LoVo (cell line): ENCODE results near the gene NTN1.
"Not testable (repeated sequence)": the region's sequence is repeated elsewhere in the genome, so short reads cannot be mapped to it uniquely, and the experiment has no call there.

ENCODE experiments used
- DNase-seq: peaks from one replicate; pipeline ENCODE4 v3.0.0-alpha.2; 2016; ENCODE audit warnings: low spot score

The NTN1 gene

DNA sequence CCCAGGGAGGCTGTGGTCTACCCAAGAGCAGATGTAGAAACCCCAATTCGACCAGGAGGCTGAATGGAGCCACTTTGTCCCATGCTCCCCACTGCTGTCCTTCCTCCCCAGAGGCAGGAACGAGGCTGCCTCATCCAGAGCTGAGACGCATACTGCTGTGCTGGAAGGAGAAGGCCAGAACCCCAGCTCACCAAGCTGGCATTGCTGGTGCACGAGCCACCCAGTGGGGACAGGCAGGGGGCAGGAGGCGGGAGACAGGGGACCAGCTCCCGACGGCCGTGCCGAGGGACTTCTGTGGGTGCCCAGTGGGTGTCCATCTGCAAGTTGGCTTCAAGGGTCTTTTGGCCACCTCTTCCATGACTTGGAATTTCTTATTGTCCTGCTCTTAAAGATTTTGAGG is 66.6 kb downstream of the NTN1 start:
- DNase-seq: no peak

DNA sequence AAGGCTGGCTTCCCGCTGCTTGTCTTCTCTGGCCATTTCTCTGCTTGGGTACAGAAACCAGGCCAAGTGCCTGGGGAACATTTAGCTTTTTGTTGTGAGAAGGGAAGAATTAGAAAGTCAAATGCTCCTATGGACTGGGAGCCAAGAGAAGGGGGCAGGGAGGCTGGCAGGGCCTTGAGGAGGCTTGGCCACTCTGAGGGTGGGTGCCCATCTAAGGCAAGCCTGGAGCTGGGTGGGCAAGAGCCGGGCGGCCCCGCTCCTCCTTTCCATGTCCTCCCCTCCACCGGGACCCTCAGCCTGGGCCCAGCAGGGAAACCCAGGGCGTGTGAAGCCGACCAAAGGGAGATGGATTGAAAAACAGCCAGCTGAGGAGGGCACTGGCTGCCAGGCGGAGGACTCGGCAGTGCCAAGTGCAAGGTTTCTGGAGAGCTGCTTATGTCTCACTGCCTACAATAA is 69.4 kb downstream of the NTN1 start:
- DNase-seq: no peak

DNA sequence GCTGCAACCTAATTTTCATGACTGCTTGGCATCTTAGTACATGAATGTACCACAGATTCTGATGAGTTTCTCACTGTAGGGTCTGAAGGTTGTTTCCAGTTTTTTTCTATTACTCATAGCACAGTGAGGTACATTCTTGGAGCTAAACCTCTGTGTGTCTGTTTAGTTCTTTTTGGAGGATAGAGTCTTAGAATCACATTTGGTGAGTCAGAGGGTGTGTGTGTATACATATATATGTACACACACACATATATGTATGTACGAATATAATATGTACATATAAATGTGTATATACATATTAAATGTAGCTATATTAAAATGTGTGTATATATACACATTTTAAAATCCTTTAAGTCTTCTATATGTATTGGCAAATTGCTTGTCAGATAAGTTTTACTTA is 72.9 kb downstream of the NTN1 start:
- DNase-seq: no peak

DNA sequence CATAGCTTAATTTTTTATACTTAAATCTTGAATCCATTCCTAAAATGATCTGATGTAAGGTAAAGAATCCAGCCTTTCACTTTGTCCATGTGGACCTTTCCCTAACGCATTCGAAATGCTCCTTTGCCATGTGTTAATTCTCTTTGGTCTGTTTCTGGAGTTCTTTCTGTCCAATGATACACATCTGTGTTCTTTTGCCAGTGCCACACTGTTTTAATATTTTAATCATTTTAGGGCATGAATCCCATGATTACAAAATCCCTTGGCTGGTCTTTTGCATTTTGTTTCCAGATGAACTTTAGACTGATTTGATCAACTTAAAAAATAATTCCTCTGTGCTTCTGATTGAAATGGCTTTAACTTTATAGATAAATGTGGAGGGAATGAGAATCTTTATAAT is 74.1 kb downstream of the NTN1 start:
- DNase-seq: no peak

DNA sequence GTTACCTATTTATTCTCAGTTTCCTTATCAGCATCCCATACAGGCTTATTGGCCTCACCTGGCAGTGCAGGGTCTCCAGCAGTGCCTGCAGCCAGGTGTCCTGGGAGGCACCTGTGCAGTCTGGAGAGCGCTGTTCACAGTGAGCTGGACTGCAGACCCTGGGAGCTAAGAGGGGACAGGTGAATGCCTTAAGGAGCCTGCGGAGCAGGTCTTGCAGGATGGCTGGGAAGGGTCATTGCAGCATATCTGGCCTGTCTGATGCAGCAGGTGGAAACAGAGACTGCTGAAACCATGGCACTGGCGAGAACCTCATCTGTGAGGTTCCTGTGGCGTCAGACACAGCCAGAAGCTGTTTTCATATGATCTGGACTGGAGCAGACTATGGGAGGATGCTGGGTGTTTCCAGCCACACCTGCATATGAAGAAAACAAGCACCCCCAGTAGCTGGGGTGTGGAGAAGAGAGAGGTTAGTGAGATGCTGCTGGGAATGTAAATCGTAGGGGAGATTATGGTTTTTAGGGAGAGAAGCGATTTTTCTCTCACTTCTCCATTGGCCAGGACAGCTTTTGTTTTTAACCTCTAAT is 77.0 kb downstream of the NTN1 start:
- DNase-seq: no peak

DNA sequence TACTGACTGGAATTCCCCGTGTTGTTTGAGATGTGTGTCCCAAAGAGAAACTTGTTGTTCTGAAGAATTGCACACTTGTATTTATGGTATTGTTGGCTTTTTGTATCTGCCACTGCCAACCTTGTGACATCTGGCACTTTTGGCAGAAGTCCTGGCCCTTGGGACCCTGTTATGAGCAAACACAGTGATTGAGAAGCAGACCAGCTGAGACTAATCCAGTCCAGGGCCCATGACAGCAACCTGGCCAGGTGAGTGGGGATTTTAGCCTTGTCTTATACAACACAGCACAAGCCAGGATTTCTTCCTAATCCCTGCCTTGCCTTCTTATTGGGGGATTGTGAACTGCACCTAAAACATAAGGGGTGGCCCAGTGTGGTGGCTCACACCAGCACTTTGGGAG is 80.0 kb downstream of the NTN1 start:
- no peak for DNase-seq

DNA sequence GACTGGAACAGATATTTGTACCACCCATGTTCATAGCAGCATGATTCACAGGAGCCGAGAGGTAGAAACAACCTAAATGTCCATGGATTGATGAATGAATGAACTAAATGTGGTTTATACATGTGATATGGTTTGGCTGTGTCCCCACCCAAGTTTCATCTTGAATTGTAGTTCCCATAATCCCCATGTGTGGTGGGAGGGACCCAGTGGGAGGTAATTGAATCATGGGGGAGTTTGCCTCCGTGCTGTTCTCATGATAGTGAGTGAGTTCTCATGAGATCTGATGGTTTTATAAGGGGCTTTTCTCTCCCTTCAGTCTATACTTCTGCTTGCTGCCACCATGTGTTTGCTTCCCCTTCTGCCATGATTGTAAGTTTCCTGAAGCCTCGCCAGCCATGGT is 81.9 kb downstream of the NTN1 start:
- not testable (repeated sequence) for DNase-seq

DNA sequence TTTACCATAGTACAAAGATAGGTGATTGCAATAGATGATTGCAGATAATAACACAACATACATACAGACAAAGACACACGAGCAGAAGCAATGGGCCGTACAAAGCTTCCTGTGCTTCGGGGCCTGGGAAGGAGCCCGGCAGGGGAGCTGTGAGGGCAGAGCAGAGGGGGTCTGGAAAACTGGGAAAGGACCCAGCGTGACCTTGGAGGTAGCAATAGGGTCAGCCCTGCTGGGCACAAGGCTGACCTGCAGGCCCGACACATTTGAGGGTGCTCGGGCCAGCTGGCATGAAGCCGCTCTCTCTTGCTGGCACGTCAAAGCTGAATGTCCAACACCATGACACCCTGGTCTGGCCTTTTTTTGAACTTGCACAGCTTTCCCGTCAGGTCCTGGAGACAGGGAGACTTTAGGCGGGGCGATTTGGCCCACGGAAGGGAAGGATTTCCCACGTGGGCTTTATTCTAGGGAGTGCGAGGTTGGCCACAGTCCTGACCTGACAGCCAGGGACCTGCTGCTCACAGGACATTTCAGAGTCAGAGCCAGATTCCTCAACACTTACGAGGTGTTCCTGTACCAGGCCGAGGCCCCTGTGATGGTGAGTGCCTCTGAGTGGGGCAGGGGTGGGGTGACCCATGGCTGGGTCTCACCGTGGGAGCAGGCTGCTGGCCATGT is 83.2 kb downstream of the NTN1 start:
- no peak for DNase-seq

DNA sequence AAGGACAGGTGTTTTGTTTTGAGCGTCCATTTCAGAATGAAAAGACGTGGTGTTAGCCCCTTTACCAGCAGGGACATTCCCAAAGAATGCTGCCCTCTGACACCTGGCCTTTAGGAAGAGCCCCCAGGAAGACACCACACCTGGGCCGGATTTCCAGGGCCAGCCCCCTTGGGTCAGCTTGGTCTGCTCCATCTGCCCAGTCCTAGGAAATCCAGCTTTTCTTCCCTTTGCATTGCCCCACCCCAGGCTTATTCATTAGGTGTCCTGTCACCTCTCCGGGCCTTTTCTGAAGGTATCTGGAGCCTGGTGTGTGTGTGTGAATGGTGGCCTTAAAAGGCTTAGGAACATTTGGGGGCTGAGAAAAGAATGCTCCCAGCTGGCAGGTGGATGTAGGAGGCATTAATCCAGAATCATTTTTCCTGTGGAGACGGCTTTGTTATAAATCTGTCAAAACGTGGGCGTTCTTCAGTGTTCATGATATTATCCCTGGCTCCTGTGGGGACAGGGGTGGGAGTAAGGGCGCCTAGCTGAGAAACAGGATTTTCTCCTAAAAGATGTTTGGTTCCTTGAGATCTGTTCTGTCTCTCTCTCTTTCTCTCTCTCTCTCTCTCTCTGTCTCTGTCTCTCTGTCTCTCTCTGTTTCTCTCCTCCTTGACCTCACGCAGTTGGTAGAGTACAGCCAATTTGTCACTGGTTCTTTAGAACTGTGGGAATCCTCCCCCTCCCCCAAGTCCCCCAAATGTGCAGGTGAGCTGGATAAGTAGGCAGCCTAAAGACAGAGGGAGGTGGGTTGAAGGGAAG is 84.0 kb downstream of the NTN1 start:
- no peak for DNase-seq

DNA sequence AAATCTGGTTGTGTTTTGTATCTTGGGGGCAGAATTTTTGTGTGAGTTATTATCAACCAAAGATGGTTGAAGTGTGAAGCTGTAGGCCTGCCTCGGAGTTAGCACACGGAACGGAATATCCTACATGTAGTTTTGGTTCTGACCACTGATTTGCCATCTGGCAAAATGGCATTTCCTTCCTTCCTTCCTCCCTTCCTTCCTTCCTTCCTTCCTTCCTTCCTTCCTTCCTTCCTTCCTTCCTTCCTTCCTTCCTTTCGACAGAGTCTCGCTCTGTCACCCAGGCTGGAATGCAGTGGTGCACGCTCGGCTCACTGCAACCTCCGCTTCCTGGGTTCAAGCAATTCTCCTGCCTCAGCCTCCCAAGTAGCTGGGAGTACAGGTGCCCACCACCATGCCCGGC is 85.0 kb downstream of the NTN1 start:
- not testable (repeated sequence) for DNase-seq

DNA sequence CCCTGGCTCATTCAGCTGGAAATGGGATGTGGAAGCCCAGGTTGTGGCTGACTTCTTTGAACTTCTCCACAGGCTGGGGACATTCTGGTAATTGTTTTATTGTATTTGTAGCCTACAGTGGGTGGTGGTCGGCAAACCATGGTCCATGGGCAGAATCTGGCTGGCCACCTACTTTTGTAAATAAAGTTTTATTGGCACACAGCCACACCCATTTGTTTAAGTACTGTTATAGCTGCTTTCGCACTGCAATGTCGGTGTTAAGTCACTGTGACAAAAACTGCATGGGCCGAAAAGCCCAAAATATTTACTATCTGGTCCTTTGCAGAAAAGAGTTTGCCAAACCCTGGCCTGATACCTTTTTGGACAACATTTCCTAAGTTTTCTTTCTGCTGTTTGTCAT is 86.2 kb downstream of the NTN1 start:
- DNase-seq: no peak

DNA sequence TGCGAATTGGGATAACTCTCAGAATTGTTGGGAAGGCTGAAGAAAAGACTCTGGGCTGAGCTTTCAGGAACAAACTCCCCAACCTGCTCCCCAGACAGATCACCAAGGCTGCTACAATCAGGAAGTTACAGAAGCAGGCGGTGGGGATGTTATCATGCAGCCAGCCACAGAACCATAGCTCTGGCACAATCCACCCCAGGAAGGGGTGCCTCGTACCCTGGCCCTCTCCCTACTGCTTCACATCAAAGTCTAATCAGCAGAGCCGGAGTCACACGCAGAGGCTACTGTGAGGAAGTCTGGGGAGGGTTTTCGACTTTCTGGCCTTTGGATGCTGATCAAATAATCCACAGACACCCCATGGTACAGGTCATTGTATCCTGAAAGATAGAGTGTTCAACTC is 86.8 kb downstream of the NTN1 start:
- no peak for DNase-seq

DNA sequence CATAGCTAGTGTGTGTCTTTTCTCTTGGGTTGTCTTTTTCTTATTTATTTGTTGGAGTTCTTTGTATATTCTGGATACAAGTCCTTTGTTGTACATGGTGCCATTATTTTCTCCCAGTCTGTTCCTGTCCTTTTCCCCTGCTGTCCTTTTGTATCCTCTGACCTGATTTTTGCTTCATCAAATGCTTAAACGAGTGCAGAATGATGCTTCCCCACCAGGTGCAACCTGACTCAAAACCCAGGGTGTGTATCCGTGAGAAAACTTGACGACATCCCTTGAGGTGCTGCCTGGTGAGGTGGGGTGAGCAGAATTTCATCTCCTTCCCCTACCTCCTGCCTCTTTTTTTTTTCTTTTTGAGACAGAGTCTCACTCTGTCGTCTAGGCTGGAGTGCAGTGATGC is 88.6 kb downstream of the NTN1 start:
- DNase-seq: no peak

DNA sequence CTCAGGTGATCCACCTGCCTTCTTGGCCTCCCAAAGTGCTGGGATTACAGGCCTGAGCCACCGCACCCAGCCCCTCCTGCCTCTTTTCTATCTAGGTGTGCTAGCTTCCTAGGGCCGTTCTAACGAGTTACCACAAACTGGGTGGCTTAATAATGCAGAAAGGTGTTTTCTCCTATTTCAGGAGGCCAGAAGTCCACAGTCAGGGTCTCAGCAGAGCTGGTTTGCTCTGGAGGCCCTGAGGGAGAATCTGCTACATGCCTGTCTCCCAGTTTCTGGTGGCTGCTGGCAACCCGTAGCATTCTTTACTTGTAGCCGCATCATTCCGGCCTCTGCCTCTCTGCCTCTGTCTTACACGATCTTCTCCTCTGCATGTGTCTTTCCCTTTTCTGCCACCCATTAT is 89.2 kb downstream of the NTN1 start:
- DNase-seq: no peak

DNA sequence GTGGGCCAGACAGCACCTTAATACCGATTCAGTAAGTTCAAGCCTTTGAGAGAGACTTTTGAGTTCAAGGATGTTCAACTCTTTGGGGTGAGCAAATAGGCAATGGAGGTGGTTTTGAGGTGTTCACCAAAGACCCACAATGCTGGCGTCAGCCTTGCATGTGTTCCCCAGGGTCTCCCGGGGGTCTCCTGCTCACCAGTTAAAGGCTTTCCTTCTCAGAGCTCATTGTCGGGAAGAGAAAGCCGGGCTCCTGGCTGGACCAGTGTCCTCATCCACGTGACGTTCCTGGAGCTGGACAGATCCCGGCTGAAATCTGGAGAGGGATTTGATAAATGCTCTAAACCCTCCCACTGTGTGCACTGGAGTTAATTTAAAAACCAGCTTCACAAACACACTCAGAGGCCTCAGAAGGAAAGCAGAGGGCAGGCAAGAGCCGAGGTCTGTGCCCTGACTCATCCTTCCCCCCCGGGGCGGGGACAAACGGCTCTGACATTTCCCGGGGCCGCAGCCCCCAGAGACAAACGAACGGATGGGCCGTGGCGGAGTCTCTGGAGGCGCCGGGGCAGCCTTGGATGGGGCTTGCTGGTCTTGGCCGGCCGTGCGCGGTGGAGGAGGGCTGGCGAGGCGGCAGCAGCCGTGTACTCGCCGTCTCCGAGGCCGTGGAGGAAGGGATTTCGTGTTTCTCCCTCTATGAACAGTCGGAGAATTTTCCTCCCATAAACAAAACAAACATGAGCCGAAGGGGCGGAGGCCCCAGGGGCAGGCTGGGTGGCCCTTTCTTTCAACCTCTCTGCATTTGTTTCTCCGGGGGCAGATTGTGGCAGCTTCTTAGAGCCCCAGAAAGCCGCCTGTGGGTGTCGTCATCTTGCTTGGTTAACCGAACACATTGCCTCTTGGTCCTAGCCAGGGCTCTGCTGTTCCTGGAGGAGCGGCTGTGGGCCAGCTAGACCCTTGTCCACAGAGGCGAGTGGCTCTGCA is 94.2 kb downstream of the NTN1 start:
- no peak for DNase-seq

DNA sequence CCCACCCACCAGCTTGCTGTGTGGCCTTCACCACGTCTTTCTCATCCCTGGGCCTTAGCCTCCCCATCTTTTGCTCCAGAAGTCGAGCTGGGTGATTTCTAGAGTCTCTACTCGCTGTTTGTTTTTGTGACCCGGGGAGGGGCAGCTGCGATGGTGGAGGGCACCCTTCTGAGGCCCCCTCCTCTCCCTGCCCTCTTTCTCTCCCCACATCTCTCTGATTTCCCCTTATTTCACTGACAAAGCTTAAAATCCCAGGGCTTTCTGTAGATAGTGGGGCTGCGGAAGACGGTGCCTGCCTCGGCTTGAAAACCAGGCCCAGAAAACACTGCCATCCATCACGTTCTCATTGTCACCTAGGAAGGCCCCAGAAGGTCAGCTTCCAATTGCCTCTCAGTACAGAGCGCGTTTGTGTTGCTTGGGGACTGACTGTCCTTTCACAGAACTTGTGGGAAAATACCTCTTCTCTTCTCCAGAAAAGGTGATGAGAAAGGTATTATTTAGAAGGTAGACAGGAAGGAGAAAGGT is 95.1 kb downstream of the NTN1 start:
- no peak for DNase-seq

DNA sequence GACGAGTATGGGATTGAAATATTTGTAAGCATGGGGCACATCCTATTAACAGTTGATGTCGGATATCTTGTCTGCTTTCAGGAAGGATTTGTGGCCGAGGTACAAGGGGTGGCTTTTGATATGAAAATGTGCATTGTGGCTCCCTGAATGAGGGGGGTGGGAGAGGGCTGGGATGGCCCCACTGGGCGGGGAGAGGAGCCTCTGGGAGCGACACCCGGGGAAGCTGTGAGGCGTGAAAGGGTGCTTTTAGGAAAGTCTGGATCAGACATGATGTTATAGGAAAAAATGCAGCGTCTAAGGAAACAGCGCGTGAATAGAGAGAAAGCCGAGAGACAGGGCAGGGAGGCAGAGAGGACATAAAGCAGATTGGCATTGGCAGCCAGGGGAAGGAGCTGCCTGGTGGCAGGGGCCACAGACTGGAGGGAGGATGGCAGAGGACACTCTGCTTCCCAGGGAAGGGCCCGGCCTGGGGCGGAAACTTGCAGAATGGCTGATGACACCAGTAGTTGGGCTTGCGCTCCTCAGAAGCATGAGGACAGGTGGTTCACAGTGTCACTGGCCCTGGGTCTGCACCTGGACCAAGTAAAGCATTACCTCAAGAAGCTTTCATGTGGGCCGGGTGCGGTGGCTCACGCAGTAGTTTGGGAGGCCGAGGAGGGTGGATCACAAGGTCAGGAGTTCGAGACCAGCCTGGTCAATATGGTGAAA is 95.7 kb downstream of the NTN1 start:
- DNase-seq: no peak

DNA sequence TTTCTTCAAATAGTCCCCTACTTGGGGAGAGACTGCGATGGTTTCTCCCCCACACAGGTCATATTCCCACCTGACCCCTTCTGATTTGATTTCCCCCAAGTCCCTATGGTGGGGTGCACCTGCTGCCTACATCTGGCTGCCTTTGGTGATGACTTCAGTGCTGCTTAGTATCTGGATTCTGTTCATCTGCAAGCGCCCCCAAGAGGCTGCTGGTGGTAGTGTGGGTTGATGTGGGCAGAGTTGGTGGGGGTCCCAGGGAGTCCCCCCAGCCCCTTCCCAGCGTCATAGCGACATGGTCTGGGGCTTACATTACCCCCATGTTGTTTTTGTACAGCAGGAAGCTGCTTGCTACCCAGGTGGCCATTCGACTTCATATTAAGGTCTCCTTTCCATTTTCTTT is 99.2 kb downstream of the NTN1 start:
- DNase-seq: no peak

DNA sequence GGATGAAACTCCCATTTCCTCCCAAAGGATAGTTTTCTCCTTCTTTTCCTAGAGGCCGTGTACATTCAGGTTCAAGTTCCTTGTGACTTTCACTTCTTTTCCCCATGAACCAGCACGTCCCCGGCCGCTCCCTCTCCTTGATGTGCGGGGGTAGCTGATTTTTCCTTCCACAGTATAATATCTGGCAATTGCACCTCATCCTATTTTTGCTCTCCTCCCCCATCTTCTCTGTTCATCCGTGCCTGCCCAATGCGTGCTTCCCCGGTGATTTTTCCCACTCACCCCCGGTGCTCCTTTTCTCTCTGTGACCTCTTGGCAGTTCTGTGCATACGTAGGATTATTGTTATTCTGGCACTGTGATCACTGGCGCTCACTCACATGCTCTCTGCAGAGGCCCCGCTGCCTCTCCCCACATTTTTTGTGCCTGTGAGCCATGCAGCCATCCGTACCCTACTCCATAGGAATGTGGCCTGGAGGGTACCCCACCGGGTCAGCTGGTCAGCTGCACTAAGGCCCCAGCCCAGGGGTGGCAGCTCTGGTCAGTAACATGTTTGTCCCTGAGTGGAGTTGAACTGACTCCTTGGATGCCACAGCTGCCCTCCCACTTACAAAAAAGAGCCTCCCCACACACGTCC is 100.0 kb downstream of the NTN1 start:
- no peak for DNase-seq

DNA sequence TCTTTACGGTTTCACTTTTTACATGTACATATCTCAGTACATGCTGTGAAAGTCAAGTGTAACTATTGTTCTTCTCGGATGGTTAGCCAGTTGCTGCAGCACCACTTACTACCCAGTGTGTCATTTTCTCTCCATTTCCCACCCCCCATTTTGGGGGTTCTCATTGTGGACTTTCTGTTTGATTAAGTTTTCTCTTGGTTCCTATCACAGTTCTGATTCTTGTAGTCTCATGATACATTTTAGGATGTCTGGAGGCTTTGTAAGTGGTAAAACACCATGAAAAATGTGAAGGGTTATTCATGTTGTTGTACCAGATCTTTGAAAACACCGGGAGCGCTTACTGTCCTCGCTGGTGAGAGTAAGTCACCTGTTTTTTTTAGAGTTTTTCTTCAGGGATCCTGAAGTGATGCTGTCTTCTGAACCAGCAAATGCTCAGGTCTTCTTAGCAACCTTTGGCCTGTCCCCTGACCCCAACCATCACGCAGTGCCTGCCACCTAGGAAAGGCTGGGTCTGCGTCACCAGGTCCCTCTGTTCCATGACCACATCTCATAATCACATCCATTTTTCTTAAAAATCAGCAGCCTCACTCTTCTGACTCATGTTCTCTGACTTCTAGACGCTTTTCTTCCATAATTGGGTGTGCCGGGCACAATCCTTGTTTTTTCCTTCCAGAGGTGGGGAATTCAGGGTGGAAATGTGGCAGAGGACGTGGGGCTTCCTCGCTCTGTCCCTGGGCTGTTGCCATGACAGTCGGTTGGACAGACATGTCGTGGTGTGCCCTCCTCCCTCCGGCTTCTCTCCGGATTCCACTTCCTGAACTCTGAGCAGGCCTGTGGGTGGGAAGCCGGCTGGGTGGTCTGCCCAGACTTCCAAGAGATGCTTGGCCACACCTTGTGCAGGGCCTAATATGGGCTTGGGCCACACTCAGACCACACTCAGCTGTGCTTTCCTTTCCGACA is 102.6 kb downstream of the NTN1 start:
- DNase-seq: no peak
